Activated naive CD4-positive, alpha-beta T cell (primary cell): ENCODE measurements around the gene TMEM182.

Experiments
- DNase-seq, 4 experiments: peaks; one replicate each; lab custom pipeline; 2025; lab: John Stamatoyannopoulos, UW

TMEM182 gene

GRCh38 chr2:102761763-102762162 lies at the start of gene TMEM182:
TSS of gene TMEM182 (plus strand) at chr2:102762031. CDS start at chr2:102762218, 187 bp downstream.
- no peak for DNase-seq

GRCh38 chr2:102717308-102718018 lies 44.4 kb upstream of the TMEM182 start:
- DNase-seq, result no peak

- DNase-seq, result no peak
Measured at GRCh38 chr2:102718387-102719316, 43.2 kb upstream of the TMEM182 start.

GRCh38 chr2:102724016-102724490 lies 37.8 kb upstream of the TMEM182 start:
- no peak for DNase-seq

- DNase-seq, result no peak
Measured at GRCh38 chr2:102724553-102724952, 37.3 kb upstream of the TMEM182 start.

GRCh38 chr2:102726128-102727087 lies 35.4 kb upstream of the TMEM182 start:
- DNase-seq, result no peak

GRCh38 chr2:102735416-102736109 lies 26.3 kb upstream of the TMEM182 start:
- DNase-seq, result no peak

GRCh38 chr2:102736110-102736409 lies 25.8 kb upstream of the TMEM182 start:
- DNase-seq, result no peak

- peak; percentile 43 to 83 (median 66) for DNase-seq
Measured at GRCh38 chr2:102736410-102737409, 25.1 kb upstream of the TMEM182 start.

- no peak for DNase-seq
Measured at GRCh38 chr2:102737431-102737830, 24.4 kb upstream of the TMEM182 start.

GRCh38 chr2:102743259-102743658 lies 18.6 kb upstream of the TMEM182 start:
- no peak for DNase-seq

- DNase-seq, result no peak
Measured at GRCh38 chr2:102748107-102748506, 13.7 kb upstream of the TMEM182 start.

GRCh38 chr2:102749938-102750337 lies 11.9 kb upstream of the TMEM182 start:
- no peak for DNase-seq

- no peak for DNase-seq
Measured at GRCh38 chr2:102753563-102754159, 8.2 kb upstream of the TMEM182 start.

- no peak for DNase-seq
Measured at GRCh38 chr2:102754456-102755145, 7.2 kb upstream of the TMEM182 start.

- DNase-seq, result no peak
Measured at GRCh38 chr2:102755284-102755683, 6.5 kb upstream of the TMEM182 start.

- no peak for DNase-seq
Measured at GRCh38 chr2:102758439-102758838, 3.4 kb upstream of the TMEM182 start.

GRCh38 chr2:102764083-102764482 lies 2.3 kb downstream of the TMEM182 start:
- DNase-seq, result no peak

GRCh38 chr2:102765061-102765460 lies 3.2 kb downstream of the TMEM182 start:
- DNase-seq, result no peak
